Left colon (tissue), 2 donors: ENCODE data around the gene TMEM255B. TPM values are rescaled to one million over a fixed set of nuclear protein-coding genes. Genes with fewer than 3 reads are reported as not detected.

ENCODE experiments used
- ATAC-seq: fragments of 200-7000 bp; cut with Tn5 transposase; one replicate; pipeline ENCODE4 v1.9.1; 2020; ENCODE audit warnings: mild to moderate bottlenecking, moderate library complexity
- DNase-seq, 2 donors: peaks; one replicate each; pipeline ENCODE4 v3.0.0-alpha.2; 2020
- intact Hi-C, 2 donors: fragments of 100-400 bp; cut with DNase I in 1 of 2; cut with micrococcal nuclease in 1 of 2; formaldehyde crosslinking; loops; one replicate each; pipeline versions ENCODE4 v1.11.2 to v1.14.0; 2022; cut with DNase I, micrococcal nuclease
- total RNA-seq, 2 donors: library from RNA; stranded (reverse); fragmentation: NEBNext Ultra II Directional; extraction: Animal tissue kit (Norgen Biotek cat#: 25700); gene quantifications; one replicate each; pipeline ENCODE4 v1.2.1, GENCODE V29; 2021
- donor health status: DM: no; HTN: no; CAD: no.
- donor health status: DM: yes; HTN: yes; CAD: no.

TMEM255B gene
- total RNA-seq, 2 donors from 2014 or later = 1.9 to 2.4 TPM

DNA sequence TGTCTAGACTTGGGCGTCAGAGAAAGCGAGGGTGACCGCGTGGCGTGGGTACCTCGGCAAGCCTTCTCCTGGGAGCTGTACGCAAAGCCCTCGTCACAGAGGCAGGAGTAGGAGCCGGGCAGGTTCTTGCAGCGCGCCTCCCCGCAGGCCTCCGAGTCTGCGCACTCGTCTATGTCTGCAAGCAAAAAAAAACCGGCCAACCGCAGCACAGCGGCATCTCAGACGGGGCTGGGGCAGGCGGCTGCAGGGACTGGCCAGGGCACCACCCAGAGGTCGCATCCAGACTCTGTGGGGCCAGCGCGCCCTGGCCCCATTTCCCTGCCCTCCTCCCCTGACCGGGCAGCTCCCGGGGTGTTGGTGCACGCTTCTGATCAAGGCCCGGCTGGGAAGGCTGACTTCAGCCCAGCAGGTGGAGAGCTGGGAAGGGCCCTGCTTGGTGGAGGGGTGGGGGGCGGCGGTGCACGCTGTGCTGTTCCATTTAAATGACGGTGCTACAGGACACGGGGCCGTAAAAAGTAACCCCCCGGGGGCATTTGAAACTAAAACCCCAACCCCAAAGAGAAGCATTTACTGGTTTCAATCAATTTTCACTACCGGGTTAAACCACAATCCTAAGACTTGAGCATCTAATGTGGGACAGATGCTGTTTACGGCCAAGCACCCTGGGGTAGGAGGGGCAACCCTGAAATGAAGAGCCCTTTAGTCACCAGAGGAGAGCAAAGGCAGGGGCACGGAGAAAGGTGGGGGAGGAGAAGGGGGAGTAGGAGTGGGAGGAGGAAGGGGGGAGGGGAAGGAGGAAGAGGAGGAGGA lies 76.6 kb downstream of the TMEM255B start:
- no peak for DNase-seq
- intact Hi-C loops = no loop called here
- no peak for ATAC-seq

DNA sequence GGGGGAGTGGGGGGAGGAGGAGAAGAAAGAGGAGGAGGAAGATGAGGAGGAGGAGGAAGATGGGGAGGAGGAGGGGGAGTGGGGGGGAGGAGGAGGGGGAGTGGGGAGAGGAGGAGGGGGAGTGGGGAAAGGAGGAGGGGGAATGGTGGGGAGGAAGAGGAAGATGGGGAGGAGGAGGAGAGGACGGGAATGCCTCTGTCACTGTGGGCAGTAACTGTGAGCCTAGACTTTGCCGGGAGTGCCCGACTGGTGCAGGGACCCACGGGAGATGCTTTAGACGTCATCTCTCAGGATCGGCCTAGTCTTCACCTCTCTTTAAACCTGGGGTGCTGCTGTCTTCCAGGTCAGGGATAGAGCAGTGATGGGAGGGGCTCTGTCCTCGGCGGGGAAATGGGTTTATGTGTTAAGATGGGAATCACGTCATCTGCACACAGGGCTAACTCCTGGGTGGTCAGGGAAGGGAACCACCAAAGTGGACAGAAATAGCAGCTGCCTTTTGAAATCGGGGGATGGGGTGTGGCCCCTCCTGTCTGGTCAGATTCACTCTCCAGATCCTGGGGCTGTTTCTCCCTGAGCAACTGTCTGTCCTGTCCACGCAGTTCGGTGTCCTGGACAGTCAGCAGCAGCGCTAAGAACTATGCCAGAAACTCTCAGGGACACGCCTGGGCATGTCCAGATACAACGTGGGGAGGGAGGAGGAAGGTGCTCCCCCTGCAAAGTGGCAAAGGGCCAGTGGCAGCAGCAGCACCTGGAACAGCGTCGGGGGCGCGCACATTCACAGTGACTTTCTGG lies 77.9 kb downstream of the TMEM255B start:
- intact Hi-C loops = no loop called here
- peak in 1 of 2 donors; percentile 75 for DNase-seq
- ATAC-seq = peak; percentile 21

- intact Hi-C loops = no loop called here
- peak; percentile 78 to 92 for DNase-seq
- peak; percentile 58 for ATAC-seq
Observed at GRCh38 chr13:113837560-113838355, 78.7 kb downstream of the TMEM255B start.

DNA sequence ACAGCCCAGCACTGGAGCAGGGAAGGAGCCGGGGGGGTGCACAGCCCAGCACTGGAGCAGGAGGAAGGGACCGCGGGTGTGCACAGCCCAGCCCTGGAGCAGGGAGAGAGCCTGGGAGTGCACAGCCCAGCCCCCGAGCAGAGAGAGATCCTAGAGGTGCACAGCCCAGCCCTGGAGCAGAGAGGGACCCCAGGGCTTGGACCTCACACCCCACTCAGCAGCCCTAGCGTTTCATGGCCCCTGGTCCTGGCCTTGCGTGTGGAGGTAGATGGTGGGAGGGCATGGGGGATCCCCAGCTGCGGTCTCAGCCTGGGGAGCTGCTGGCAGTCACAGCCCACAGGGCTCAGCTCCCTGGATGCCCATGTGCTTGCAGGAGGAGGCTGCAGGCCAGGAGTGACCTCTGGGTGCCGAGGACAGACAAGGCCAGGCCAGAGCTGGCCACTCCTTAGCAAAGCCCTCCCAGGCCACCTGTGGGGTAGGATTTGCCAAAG lies 79.7 kb downstream of the TMEM255B start:
- ATAC-seq (peak; percentile 21), DNase-seq (no peak)
- intact Hi-C loops = no loop called here

- intact Hi-C loops = no loop called here
- DNase-seq (peak; percentile 77 to 79), ATAC-seq (peak; percentile 84)
Observed at GRCh38 chr13:113839536-113840204, 80.6 kb downstream of the TMEM255B start.

DNA sequence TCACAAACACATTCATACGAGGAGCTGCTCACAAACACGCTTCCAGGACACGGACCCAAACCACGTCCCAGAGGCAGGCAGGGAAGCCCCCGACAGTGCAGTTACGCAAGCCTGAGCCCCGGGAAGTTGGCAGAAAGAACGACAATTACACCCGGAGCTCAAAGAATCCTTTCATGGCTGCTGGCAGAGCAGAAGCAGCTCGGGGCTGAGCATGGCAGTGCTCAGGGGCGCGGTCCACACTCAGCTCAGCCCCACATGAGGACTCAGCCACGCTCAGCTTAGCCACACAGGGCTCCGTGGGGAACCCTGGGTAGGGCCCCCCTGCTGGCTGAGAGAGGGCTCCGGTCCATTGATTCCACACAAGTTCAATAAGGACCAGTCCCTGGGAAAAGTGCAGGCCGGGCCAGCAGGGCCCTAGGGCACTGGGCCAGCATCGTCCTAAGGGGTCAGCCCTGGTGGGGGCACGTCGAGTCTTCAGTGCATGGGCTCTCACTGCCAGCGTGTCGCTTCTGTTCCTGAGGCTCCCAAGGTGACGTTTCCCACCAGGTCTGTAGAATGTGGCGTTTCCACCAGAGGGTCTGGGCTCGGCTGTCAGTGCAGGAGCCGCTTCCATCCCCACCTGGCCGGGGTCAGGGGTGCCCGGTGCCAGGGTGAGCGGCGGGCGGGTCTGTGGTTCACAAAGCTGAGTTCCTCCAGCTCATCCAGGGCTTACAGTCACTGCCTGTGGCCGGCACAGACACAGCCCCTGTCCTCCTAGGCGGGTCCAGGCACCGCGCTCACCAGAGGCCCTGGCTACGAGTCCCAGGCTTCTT lies 81.7 kb downstream of the TMEM255B start:
- peak; percentile 38 for ATAC-seq
- DNase-seq = no peak
- intact Hi-C loops = no loop called here

GRCh38 chr13:113841353-113841650 lies 82.3 kb downstream of the TMEM255B start:
- ATAC-seq (no peak), DNase-seq (no peak)
- intact Hi-C loops = no loop called here

DNA sequence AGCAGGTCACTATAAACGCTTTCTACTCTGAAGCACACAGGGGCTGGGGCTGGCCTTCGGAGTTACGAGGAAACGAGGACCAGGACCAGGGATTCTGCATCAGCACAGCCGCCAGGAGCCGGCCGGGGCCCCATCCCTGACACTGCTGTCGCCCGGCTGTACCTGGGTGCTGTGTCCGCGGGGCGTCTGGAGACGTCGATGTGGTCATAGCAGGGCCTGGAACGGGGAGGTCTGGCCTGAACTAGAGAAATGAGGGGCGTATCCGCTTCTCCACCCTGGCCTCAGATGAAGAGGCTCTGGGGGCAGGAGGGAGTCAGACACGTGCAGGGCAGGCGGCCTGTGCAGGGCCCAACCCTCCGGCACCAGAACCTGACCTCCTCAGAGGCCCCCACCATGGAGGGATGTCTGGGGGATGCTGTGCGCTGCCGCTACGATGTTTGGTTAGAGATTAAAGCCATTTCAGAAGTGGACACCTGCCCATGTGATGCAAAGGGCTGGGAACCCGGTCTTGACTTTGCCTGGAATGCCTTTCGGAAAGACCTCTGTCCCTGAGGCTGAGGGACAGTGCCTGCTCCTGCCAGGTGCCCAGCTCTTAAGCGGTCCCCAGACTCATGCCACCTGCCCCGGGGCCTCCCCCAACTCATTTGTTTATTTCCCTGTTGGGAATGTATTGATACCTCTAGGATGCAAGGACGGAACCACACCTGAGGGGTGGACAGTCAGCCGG lies 83.5 kb downstream of the TMEM255B start:
- ATAC-seq = no peak
- intact Hi-C loops = no loop called here
- no peak for DNase-seq

DNA sequence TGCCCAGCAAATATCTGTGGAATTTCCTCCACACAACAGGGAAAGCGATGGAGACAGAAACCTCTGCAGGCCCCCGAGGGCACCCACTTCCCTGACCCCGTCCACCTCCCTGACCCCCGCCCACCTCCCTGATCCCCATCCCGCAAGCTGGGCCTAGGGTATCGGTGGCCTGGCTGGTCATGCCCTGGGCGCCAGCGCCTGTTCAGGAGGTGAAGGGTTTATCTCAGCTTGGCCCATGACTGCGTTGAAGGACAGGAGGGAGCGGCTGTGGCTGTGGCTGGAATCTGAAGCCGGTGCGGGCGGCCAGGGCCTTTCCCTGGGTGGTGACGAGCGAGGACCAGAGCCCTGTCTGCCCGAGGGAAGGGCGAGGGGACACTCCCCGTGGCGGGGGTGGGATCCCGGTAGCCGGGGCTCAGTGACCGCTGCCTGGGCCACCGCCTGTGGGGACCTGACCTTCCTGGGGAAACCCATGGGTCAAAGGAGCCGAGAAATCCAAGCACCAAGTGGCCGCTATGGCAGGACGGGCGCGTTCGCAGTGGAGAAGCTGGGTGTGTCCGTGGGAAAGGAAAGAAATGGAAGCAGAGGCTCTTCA lies 84.1 kb downstream of the TMEM255B start:
- DNase-seq (peak in 1 of 2 donors; percentile 4), ATAC-seq (no peak)
- intact Hi-C loops = no loop called here

- DNase-seq (peak in 1 of 2 donors; percentile 5), ATAC-seq (no peak)
- intact Hi-C loops = no loop called here
Observed at GRCh38 chr13:113843864-113844556, 85.0 kb downstream of the TMEM255B start.

DNA sequence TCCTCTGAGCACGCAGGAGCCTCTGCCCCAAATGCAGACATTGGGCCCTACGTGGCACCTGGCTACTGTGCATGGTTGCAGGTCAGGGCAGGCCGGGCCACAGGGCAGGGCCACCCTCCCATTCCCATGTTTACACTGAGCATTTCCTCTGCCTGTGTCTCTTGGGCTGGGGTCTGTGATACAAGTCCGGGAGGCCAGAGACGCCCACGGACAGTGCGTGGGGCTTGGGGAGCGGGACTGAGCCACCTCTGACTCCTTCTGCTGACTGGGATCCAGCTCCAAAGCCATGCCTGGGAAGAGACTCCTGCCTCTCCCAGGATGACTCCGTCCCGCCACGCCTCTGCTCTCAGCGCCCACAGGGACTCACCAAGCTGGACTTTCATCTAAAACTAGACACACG lies 86.0 kb downstream of the TMEM255B start:
- intact Hi-C loops = no loop called here
- DNase-seq (peak; percentile 9 to 16), ATAC-seq (no peak)

DNA sequence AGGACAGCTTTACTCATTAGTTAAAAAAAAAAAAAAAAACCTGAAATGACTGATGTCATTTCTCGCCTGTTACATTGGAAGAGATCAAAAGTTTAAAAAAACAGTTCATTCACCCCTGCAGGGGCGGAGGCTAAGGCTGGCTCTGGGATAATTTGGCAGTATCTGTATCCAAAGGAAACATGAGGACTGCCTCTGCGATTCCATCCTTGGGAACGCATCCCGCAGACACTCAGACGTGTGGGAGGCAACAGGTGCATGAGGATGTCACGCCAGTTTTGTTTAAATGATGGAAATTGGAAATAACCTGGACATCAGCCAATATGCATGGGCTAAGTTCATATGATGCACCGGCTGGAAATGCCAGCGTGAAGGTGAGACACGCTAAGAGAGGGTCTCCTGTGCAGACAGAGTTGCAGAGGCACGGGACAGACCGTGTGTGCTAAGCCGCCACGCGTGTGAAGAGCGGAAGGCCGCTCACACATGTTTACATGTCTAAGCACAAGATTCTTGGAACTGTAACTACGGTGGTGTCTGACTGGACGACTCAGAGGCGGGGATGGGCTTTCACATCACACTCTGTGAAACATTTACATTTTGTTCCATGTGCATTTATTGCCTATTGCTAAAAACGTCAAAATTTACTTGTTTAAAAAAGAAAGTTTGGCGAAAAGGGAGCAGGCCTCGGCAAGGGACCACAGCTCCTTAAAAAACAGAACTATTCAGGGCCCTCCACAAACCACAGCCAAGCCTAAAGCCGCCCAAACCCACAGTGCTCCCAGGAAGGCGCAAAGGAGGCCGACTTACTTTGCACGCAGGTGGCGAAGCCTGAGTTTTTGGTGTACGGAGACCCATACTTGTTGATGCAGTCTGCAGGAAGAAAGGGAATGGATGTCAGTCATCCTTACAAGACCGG lies 87.0 kb downstream of the TMEM255B start:
- ATAC-seq (no peak), DNase-seq (no peak)
- intact Hi-C loops = no loop called here

- intact Hi-C loops = no loop called here
- peak in 1 of 2 donors; percentile 12 for DNase-seq
Observed at GRCh38 chr13:113846636-113847318, 87.8 kb downstream of the TMEM255B start.

GRCh38 chr13:113848020-113848419 lies 89.0 kb downstream of the TMEM255B start:
- ATAC-seq (no peak), DNase-seq (peak in 1 of 2 donors; percentile 4)
- intact Hi-C loops = no loop called here

More at GRCh38 chr13:113846636-113847318, 87.8 kb downstream of the TMEM255B start:
- no peak for ATAC-seq
